HL-60 (cell line): ENCODE results near the gene PDCD6IP.
"Not testable (repeated sequence)": the region's sequence is repeated elsewhere in the genome, so short reads cannot be mapped to it uniquely, and the experiment has no call there.

Experiments used
- DNase-seq, 2 experiments: peaks; one replicate each; pipeline ENCODE4 v3.0.0-alpha.2; 2010 to 2020; ENCODE audit warnings: low read depth in 1 of 2, low spot score in 1 of 2
- H3K27ac ChIP-seq: fragments of 250-450 bp; sonication (Bioruptor Pico); replicated peaks from 2 replicates; pipeline ENCODE4 v1.5.1; 2020; ENCODE audit warnings: mild to moderate bottlenecking, moderate library complexity
- H3K27me3 ChIP-seq: fragments of 250-450 bp; sonication (Bioruptor Pico); 2 replicates; pipeline ENCODE4 v1.5.1; 2021; ENCODE audit warnings: mild to moderate bottlenecking, moderate library complexity; ENCODE audit not compliant: insufficient read depth, poor library complexity, severe bottlenecking
- H3K4me3 ChIP-seq: replicated peaks from 2 replicates; pipeline ENCODE4 v1.5.1; 2011; ENCODE audit warnings: mild to moderate bottlenecking, control low read depth, low read length; ENCODE audit not compliant: insufficient read depth
- CTCF ChIP-seq: IDR thresholded peaks from one replicate; pipeline ENCODE4 v1.5.1; 2011; ENCODE audit warnings: low read length, control low read depth, inconsistent platforms; ENCODE audit not compliant: insufficient read depth
- GABPA ChIP-seq: IDR thresholded peaks from 2 replicates; pipeline ENCODE4 v1.6.1; 2012; ENCODE audit warnings: low read depth
- POLR2AphosphoS5 ChIP-seq: IDR thresholded peaks from 2 replicates; pipeline ENCODE4 v1.6.1; 2012; ENCODE audit warnings: low read depth
- SPI1 ChIP-seq: IDR thresholded peaks from 2 replicates; pipeline ENCODE4 v1.6.1; 2012; ENCODE audit warnings: low read depth, mild to moderate bottlenecking, borderline replicate concordance
- TF ChIP-seq, protein P1 (sequence below): IDR thresholded peaks from 2 replicates; pipeline ENCODE4 v1.6.1; 2012; ENCODE audit warnings: low read depth; ENCODE audit not compliant: insufficient replicate concordance

The PDCD6IP gene

DNA sequence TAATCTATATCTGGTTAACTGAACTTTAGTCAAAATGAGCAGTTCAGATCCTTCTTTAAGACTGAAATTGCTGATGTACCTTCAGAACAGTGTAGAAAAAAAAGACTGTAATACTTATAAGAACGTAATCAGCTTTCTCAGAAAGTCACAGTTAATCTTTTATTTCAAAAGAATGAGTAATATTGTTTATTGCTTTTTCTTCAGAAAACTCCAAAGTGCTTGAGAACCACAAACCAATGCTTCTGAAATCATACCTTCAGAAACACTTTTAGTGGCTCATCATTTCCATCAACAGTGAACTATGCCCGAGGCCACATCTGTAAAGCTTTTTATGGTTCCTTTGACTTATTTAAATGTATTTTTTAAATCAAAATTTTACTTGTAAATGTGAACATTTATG, 47.1 kb upstream of the PDCD6IP start:
- no peak for TF ChIP-seq POLR2AphosphoS5
- TF ChIP-seq CTCF = no peak
- TF ChIP-seq SPI1 = no peak
- TF ChIP-seq GABPA = no peak
- TF ChIP-seq, protein P1, sequence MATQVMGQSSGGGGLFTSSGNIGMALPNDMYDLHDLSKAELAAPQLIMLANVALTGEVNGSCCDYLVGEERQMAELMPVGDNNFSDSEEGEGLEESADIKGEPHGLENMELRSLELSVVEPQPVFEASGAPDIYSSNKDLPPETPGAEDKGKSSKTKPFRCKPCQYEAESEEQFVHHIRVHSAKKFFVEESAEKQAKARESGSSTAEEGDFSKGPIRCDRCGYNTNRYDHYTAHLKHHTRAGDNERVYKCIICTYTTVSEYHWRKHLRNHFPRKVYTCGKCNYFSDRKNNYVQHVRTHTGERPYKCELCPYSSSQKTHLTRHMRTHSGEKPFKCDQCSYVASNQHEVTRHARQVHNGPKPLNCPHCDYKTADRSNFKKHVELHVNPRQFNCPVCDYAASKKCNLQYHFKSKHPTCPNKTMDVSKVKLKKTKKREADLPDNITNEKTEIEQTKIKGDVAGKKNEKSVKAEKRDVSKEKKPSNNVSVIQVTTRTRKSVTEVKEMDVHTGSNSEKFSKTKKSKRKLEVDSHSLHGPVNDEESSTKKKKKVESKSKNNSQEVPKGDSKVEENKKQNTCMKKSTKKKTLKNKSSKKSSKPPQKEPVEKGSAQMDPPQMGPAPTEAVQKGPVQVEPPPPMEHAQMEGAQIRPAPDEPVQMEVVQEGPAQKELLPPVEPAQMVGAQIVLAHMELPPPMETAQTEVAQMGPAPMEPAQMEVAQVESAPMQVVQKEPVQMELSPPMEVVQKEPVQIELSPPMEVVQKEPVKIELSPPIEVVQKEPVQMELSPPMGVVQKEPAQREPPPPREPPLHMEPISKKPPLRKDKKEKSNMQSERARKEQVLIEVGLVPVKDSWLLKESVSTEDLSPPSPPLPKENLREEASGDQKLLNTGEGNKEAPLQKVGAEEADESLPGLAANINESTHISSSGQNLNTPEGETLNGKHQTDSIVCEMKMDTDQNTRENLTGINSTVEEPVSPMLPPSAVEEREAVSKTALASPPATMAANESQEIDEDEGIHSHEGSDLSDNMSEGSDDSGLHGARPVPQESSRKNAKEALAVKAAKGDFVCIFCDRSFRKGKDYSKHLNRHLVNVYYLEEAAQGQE = no peak
- H3K4me3 ChIP-seq = no peak overlapping the region
- H3K27ac ChIP-seq = no peak overlapping the region
- no peak for DNase-seq
- H3K27me3 ChIP-seq = no peaks in the 10 kb centered on the region

- H3K4me3 ChIP-seq, H3K27me3 ChIP-seq, DNase-seq, H3K27ac ChIP-seq: not testable (repeated sequence)
These were observed 44.0 kb upstream of the PDCD6IP start for GRCh38 chr3:33754391-33754790.

GRCh38 chr3:33758281-33758680, 40.1 kb upstream of the PDCD6IP start:
- Histone ChIP-seq H3K27me3 (no peaks in the 10 kb centered on the region), H3K4me3 (no peak overlapping the region), H3K27ac (no peak overlapping the region)
- no peak for DNase-seq
- TF ChIP-seq POLR2AphosphoS5 (no peak), GABPA (no peak)

- Histone ChIP-seq H3K27ac (no peak overlapping the region), H3K27me3 (no peaks in the 10 kb centered on the region), H3K4me3 (no peak overlapping the region)
- TF ChIP-seq GABPA (no peak), CTCF (no peak), POLR2AphosphoS5 (no peak), SPI1 (no peak)
- TF ChIP-seq, protein P1 = no peak
- no peak for DNase-seq
These were observed 39.6 kb upstream of the PDCD6IP start for GRCh38 chr3:33758864-33759263.

DNA sequence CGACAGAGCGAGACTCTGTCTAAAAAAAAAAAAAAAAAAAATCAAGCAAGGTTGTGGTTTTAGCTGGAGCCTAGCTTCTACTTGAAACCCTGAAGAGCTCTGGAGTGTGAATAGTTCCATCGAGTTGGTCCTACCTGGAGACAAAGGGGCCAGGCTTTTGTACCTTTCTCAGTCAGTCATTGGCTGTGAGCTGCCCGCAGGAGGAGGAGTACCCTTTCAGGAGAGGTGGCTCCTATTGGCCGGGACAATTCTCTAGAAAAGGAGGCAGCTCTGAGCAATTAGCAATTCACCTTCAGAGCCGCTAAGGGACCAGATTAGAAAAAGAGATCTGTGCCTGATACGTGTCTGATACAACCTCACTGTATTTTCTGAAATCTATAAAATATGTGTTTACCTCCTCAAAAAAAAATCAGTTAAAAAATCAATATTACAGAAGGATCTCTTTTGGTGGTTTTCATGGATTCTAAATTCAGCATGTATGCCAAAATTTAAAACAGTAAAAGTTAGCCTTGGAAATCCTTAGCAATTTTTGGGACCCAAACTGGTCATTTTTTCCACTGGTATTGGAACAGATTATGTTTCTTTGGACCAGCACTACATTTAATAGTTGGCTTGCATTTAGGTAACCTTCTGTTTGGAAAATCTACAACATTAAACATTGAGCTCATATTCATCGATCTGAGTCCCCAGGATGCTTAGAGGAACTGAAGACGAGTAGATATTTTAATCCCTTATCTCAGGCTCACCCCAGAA, 29.7 kb upstream of the PDCD6IP start:
- no peak for DNase-seq
- TF ChIP-seq GABPA (no peak), SPI1 (no peak), CTCF (no peak), POLR2AphosphoS5 (no peak)
- TF ChIP-seq, protein P1 = no peak
- Histone ChIP-seq H3K27ac (no peak overlapping the region), H3K27me3 (no peaks in the 10 kb centered on the region), H3K4me3 (no peak overlapping the region)
